SU-DHL-6 (cell line): Measurements from ENCODE around the gene BNIP2.

ENCODE experiments used
- CTCF ChIP-seq: fragments of 200-600 bp; sonication (generic); IDR thresholded peaks from one replicate; pipeline ENCODE4 v1.5.1; 2017; ENCODE audit warnings: antibody characterized with exemption, mild to moderate bottlenecking, low read length, moderate library complexity; ENCODE audit not compliant: insufficient read depth, poor library complexity, severe bottlenecking
- EZH2phosphoT487 ChIP-seq: fragments of 200-600 bp; sonication (generic), shearing (Covaris generic); conservative IDR thresholded peaks from 2 replicates; pipeline ENCODE4 v1.6.1; 2018; ENCODE audit warnings: mild to moderate bottlenecking, antibody characterized with exemption, low read length, moderate library complexity, mixed read lengths

- TF ChIP-seq CTCF (no peak), EZH2phosphoT487 (no peak)
Observed at GRCh38 chr15:59680870-59681269, 8.2 kb downstream of the BNIP2 start.
